ENCODE data around the gene CMBL. TPM values are rescaled to one million over a fixed set of nuclear protein-coding genes. Genes with fewer than 3 reads are reported as not detected.

The CMBL gene
- total and polyA plus RNA-seq, 3 donors from 2014 or later: 4.3 to 16.1 (median 7.2) TPM

GRCh38 chr5:10262121-10262774 lies 45.5 kb downstream of the CMBL start:
- Histone ChIP-seq H3K36me3 (ENCODE audit: low read depth, missing control alignments) (no peaks in the 10 kb centered on the region), H3K4me1 (no peaks in the 10 kb centered on the region), H3K9me3 (no peaks in the 10 kb centered on the region), H3K27me3 (no peaks in the 10 kb centered on the region), H3K27ac (no peak overlapping the region), H3K4me3 (no peak overlapping the region)
- peak; percentile 13 for DNase-seq
- 68 to 74% methylated on average over 18 of the region's 18 CpGs for WGBS, 2 donors
- TF ChIP-seq CTCF (IDR thresholded peaks at IDR 0.05) (no peak), POLR2A (IDR thresholded peaks at IDR 0.05) (no peak)
- intact Hi-C loops (cut with DNase I; ENCODE audit: low total_unique reads): no loop called here

- no peaks in the 10 kb centered on the region for H3K36me3 ChIP-seq (ENCODE audit: low read depth, missing control alignments)
- H3K4me1 ChIP-seq: no peaks in the 10 kb centered on the region
- H3K4me3 ChIP-seq: no peak overlapping the region
- no peaks in the 10 kb centered on the region for H3K9me3 ChIP-seq
- TF ChIP-seq POLR2A (IDR thresholded peaks at IDR 0.05) (no peak), CTCF (IDR thresholded peaks at IDR 0.05) (no peak)
- H3K27ac ChIP-seq: no peak overlapping the region
- DNase-seq: no peak
- WGBS, 2 donors: 77 to 85% methylated on average over 9 of the region's 9 CpGs
- intact Hi-C loops (cut with DNase I; ENCODE audit: low total_unique reads): no loop called here
- H3K27me3 ChIP-seq: no peaks in the 10 kb centered on the region
Measured at GRCh38 chr5:10261065-10261464, 46.6 kb downstream of the CMBL start.

- DNase-seq: no peak
- TF ChIP-seq CTCF (IDR thresholded peaks at IDR 0.05) (no peak), POLR2A (IDR thresholded peaks at IDR 0.05) (no peak)
- no peaks in the 10 kb centered on the region for H3K4me1 ChIP-seq
- no peak overlapping the region for H3K27ac ChIP-seq
- H3K4me3 ChIP-seq: no peak overlapping the region
- whole genome bisulfite sequencing, 2 donors: 87 to 91% methylated on average over 5 of the region's 5 CpGs
- no peaks in the 10 kb centered on the region for H3K9me3 ChIP-seq
- intact Hi-C loops (cut with DNase I; ENCODE audit: low total_unique reads): no loop called here
- no peaks in the 10 kb centered on the region for H3K36me3 ChIP-seq (ENCODE audit: low read depth, missing control alignments)
- H3K27me3 ChIP-seq: no peaks in the 10 kb centered on the region
Measured at GRCh38 chr5:10259899-10260298, 47.8 kb downstream of the CMBL start.

- Histone ChIP-seq H3K27me3 (no peaks in the 10 kb centered on the region), H3K27ac (no peak overlapping the region), H3K36me3 (ENCODE audit: low read depth, missing control alignments) (no peaks in the 10 kb centered on the region), H3K4me1 (no peaks in the 10 kb centered on the region), H3K9me3 (no peaks in the 10 kb centered on the region), H3K4me3 (no peak overlapping the region)
- TF ChIP-seq CTCF (IDR thresholded peaks at IDR 0.05) (no peak), POLR2A (IDR thresholded peaks at IDR 0.05) (no peak)
- DNase-seq: no peak
- intact Hi-C loops (cut with DNase I; ENCODE audit: low total_unique reads): no loop called here
- 70 to 76% methylated on average over 8 of the region's 8 CpGs for WGBS, 2 donors
Measured at GRCh38 chr5:10257870-10258269, 49.8 kb downstream of the CMBL start.

GRCh38 chr5:10254686-10255085 lies 53.0 kb downstream of the CMBL start:
- intact Hi-C loops (cut with DNase I; ENCODE audit: low total_unique reads): no loop called here
- Histone ChIP-seq H3K4me3 (no peak overlapping the region), H3K27ac (no peak overlapping the region), H3K9me3 (no peaks in the 10 kb centered on the region), H3K36me3 (ENCODE audit: low read depth, missing control alignments) (no peaks in the 10 kb centered on the region), H3K4me1 (peaks cover 11% of the 10 kb centered on the region), H3K27me3 (no peaks in the 10 kb centered on the region)
- no peak for TF ChIP-seq CTCF (IDR thresholded peaks at IDR 0.05)
- no peak for DNase-seq
- WGBS, 2 donors: 24 to 37% methylated on average over 2 of the region's 2 CpGs
